SK-N-MC (cell line): ENCODE data around the gene CLDN6.

ENCODE experiments used
- EZH2 ChIP-seq: fragments of 200-600 bp; sonication (generic); IDR thresholded peaks from one replicate; pipeline ENCODE4 v1.6.1; 2017; ENCODE audit warnings: antibody characterized with exemption
- POLR2AphosphoS5 ChIP-seq: IDR thresholded peaks from 2 replicates; pipeline ENCODE4 v1.6.1; 2012; ENCODE audit warnings: mild to moderate bottlenecking, low read depth, low read length, borderline replicate concordance

- TF ChIP-seq EZH2 (no peak), POLR2AphosphoS5 (no peak; the same call in 1 of the 2 replicates)
Observed at GRCh38 chr16:2968738-2969544, 49.0 kb downstream of the CLDN6 start, which contains the start of gene PAQR4.
